Hematopoietic multipotent progenitor cell treated with erythropoietin and hydrocortisone succinate and interleukin-3 and kit ligand, for 6 days (in vitro differentiated cells): ENCODE data around the gene TJAP1.
"Not testable (repeated sequence)": the region's sequence is repeated elsewhere in the genome, so short reads cannot be mapped to it uniquely, and the experiment has no call there.

Experiments used
- DNase-seq: peaks from one replicate; pipeline ENCODE4 v3.0.0-alpha.2; 2015

The TJAP1 gene

GRCh38 chr6:43506667-43507471 is 29.5 kb downstream of the TJAP1 start:
- peak; percentile 89 for DNase-seq

DNA sequence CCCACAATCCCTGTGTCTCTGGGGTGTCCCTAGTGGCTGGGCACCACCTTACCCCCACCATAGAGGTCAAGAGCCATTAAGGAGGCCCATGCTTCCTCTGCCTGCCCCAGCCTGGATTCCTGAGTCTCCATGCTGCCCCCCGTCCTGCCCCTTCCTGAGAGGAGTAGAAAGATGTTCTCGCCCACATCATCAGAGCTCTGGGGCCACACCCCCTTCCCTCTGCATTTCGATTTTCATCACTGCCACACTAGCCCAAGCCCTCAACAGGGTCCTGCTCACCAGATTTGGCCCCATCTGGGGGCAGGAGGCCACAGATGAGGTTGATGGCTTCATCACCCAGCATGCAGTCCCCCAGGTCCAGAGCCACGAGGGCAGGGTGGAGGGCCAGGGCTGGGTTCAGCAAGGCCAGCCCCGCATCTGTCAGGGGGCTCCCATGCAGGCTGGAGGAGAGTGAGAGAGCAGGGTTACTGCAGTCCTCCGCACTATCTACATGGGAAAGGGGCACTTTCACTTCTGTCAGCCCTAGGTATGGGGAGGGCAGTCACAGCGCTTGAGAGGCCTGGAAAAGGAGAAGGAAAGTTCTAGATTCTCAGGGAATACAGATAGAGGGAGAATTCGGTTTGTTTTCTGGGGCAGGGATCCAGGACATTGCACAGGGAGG is 31.2 kb downstream of the TJAP1 start:
- DNase-seq: no peak

- DNase-seq: peak; percentile 24
Observed at GRCh38 chr6:43509142-43509983, 32.0 kb downstream of the TJAP1 start.

DNA sequence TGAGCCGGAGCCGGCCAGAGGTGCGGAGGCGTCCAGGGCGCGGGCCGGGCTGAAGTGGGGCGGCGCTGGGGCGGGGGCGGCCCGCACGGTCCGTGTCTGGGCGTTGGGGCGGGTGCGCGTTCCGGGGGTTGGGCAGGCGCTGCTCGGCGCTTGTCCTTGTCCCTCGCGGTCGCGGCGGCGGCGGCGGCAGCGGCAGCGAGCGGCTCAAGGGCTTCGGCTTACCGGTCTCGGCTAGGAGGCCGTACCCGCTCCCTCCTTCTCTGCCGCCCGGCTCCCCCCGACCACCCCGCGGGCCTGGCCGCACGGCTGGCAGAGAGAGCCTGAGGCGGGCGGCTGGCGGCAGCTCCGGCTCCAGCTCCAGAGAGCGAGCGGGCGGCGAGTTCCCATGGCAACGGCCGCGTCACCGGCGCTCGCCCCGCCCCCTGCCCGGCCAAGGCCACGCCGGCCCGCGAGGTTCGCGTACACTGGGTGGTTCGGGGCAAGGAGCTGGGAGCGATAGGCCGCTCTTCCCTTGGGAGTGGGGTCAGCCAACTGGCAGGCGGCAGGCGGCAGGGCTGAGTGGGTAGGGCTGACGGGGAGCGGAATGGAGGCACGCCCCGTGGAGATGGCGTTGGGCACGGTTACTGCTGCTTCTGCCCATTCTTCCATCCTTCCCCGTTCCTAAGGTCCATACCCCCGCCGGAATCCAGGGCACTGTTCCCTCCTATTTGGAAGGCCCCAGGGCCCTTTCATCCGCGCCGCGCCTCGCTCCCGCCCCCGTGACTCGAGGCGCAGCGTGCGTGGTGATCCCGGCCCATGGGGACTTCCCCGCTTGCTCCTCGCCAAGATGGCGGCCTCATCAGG is 32.8 kb downstream of the TJAP1 start, which contains the start of gene LRRC73:
Gene LRRC73 (minus strand): TSS at position 363 of the 843 bp plus-strand sequence. CDS start 561 bp downstream, outside the sequence.
- DNase-seq: peak; percentile 85

GRCh38 chr6:43510827-43511163 is 33.4 kb downstream of the TJAP1 start:
- no peak for DNase-seq

GRCh38 chr6:43511824-43512415 is 34.5 kb downstream of the TJAP1 start:
- no peak for DNase-seq

DNA sequence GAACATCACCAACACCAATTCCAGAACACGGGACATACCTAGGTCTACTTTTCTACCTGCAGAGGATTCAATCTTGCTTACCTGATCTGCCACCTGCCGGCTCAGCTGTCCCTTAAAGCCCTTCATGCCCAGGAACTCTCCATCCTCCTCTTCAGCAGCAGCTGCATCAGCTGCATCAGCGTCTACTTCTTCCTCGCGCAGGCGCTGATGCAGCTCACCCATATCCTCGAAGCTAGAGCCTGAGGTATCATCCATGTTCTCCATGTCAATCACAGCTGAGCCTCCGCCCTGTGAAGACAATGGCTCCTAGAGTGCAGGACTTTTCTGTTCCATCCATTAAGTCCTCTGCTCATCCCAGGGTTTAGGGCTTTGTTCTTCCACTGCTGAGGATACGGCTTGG is 38.4 kb downstream of the TJAP1 start:
- DNase-seq: no peak

GRCh38 chr6:43516367-43516696 is 39.0 kb downstream of the TJAP1 start:
- no peak for DNase-seq

- peak; percentile 100 for DNase-seq
Observed at GRCh38 chr6:43516697-43517504, 39.5 kb downstream of the TJAP1 start, which contains the start of the genes POLR1C and YIPF3. Gene POLR1C (plus strand): TSS chr6:43517089. CDS start chr6:43517110, 21 bp downstream. Gene YIPF3 (minus strand): TSS chr6:43516926. CDS start chr6:43516807, 119 bp downstream.

DNA sequence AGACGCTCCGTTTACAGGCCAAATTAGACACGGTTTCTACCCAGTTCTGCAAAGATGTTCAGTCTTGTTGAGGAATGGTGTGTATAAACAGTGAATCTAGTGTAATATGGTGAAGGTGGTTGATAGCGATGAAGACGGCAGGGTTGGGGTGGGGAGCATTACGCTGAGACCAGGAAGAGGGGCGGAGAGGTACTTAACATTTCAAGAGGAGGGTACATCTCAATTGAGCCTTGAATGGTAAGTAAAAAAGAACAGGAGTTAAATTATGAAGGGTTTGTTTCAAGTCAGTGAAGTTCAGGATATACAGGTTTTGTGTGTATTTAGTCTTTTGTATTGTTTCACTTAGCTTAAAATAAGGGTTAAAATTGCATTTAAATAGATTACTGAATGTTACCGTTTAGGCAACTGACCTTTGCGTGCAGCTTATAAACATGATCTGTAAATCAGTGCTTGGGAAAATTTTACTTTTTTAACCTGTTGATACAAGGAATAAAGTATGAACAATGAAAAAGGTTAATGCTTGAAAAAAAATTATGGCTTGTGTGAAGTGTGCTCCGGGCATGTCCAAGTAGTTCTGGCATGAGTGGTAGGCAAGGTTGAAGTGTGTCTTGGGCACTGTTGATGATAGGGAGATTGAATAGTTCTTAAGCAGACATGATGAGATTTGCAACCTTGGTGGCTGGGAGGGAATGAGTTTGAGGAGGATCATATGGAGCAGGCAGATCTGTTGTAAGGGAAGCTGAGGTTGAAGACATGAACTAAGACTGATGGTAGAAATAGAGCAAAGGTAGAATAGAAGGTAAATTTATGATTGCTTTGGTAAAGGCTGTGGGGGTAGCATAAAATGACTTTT is 40.4 kb downstream of the TJAP1 start:
- peak; percentile 53 for DNase-seq

DNA sequence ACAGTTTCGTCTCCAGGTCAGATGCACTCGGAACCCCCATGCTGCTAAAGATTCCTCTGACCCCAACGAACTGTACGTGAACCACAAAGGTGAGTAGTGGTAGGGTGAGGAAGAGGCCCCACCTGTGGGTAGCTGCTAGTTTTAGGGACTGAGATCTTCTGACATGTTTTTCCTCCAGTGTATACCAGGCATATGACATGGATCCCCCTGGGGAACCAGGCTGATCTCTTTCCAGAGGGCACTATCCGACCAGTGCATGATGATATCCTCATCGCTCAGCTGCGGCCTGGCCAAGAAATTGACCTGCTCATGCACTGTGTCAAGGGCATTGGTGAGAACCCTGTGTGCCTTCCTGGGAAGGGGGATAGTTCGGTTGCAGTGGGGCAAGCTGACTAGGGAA is 42.7 kb downstream of the TJAP1 start:
- DNase-seq: no peak

DNA sequence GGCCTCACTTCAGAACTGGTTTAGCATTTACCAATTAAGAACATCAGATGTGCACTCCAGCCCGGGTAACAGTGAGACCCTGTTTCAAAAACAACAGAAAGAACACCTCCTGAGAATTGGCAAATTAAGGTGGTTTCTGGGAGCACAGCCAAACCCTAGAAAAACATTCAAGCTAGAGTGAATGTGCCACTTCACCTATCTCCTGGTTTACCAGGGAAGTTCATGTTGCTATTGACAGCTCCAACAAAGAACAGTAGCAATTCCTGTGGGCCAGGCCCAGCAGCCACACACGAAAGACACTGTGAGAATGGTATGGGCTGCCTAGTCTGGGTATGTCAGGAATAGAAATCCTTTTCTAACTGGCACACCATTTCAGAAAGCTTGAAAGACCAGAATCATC is 44.5 kb downstream of the TJAP1 start:
- DNase-seq: no peak

DNA sequence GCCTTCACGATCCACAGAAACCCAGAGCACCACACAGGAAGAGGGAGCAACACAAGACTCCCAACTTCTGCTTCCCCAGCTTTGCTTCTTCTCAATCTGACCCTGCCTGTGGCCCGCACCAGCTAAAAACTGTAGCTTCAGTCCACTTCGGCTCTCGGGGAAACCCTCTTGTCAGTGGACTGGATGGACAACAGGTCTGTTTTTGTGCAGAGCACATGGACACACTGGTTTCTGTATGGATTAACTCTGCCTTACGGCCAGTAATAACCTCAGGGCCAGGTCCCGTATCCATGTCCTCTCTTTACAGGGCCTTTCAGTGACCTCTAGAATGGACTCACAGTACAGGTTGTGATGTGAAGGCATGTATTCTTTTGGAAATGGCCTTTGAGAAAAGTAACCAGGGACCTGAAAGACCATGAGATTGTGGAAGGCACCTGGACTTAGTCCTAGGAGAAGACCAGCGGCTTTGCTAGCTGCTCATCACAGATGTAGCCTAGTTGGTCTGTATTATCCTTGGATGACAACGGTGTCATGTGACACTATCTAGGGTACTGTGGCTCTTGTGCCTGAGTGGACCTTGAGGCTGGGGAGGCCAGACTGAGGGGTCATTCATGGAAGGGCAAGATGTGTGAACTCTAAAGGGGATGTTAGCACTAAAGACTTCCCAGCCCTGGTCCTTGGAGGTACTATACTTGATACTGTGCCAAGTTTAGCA is 45.3 kb downstream of the TJAP1 start:
- DNase-seq: no peak

DNA sequence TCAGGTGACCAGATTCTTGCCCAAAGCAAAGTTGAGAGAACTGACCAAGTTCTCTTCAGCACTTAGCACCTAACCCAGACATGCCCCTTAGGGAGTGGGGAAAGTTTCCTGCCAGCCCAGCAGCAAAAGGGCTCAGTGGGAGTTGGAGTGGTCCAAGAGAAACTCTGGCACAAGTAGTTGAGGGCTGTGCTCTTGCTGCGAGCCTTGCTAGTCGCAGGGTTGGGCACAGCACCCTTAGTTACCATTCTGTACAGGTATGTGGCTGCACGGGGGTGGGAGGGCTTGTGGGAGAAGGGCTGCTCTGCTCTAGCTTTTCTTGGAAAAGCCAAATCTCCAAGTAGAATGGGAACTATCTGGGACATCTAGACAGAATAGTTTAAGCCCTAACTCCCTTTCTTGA is 45.9 kb downstream of the TJAP1 start:
- DNase-seq: no peak

GRCh38 chr6:43524483-43524961 is 47.2 kb downstream of the TJAP1 start:
- no peak for DNase-seq

DNA sequence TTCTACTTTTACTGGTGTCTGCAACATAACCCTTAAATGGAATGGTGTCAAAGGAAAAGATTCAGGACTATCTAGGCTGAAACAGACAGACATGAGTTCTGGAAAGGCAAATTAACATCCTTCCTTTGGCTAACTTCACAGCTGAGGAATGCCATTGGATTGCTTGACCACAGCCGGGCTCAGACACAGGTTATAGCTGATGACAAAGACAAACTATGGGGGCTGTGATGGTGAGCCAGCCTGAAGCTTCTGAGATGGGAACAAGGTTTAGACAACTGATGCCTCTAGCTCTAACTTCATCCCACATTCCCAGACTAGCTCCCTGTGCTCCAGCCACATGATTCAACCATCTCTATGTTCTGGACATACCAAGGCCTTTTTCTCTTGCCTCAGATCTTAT is 54.8 kb downstream of the TJAP1 start:
- no peak for DNase-seq

GRCh38 chr6:43538986-43539385 is 61.6 kb downstream of the TJAP1 start:
- not testable (repeated sequence) for DNase-seq

DNA sequence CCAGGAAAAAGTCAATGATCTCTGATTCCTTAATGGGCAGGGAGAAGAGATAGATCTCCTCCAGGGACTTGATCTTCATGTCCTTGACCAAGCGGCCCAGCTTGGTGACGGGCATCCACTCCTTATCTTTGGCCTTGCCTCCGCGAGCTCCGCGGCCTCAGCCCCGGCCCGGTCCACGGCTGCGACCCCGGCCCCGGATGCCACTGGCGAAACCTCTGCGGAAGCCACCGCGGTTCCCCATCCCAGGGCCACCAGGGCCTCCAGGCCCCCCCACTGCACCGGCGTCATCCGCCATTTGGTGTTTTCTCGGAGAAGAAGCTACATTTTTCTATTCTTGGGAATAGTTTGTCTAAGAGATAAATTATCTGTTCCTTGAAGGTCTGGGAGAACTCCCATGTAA is 62.0 kb downstream of the TJAP1 start:
- DNase-seq: not testable (repeated sequence)

GRCh38 chr6:43540507-43540906 is 63.1 kb downstream of the TJAP1 start:
- DNase-seq: no peak
